Measurements from ENCODE around the gene C16orf87. TPM values are rescaled to one million over a fixed set of nuclear protein-coding genes. Genes with fewer than 3 reads are reported as not detected.

Gene C16orf87
- polyA plus RNA-seq, 2 of the 4 experiments (the other 2 are of a cell fraction) = 10.8 to 17.1 TPM

DNA sequence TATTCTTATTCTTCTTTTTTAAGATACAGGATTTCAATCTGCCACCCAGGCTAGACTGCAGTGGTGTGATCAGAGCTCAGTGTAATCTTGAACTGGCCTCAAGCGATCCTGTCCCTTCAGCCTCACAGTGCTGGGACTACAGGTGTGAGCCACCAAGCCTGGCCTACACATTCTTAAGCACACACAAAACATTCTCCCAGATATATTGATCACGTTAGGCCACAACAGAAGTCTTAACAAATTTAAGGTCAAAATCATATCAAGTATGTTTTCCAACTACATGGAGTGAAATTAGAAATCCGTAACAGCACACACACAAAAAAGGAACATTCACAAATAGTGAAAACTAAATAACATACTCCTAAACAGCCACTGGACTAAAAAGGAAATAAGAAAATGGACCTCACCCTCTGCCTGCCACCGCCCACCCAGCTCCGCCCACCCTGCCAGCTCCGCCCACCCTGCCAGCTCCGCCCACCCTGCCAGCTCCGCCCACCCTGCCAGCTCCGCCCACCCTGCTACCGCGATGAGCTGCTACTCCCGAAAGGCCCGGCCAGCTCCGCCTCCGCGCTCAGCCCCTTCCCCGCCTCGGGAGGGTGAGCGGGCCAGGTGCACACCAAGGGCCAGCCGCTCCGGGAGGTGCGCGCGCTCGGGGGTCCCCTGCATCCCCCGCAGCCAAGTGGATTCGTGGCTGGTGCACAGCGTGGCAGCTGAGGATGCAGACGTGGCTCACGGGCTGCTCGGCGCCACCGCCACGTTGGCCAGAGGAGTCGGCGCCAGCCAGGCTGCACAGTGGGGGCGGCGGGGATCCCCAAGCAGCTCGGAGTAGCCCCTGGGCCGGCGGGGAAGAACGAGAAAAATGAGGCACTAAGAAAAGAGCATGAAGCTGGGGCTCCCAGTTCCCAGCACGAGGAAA, 41.2 kb downstream of the C16orf87 start:
- TF ChIP-seq POLR2A (IDR thresholded peaks at IDR 0.05; ENCODE audit: low read length) (peak; percentile 78), CEBPB (IDR thresholded peaks at IDR 0.05) (no peak), RFX5 (IDR thresholded peaks at IDR 0.05) (no peak), ZFP36 (IDR thresholded peaks at IDR 0.05; ENCODE audit: borderline replicate concordance, partially characterized antibody) (no peak), SREBF2 (IDR thresholded peaks at IDR 0.05) (no peak), MAX (IDR thresholded peaks at IDR 0.05) (no peak; the same call in 1 of the 2 replicates), RNF2 (IDR thresholded peaks at IDR 0.05; ENCODE audit: borderline replicate concordance, low read depth) (no peak), HOXB5 (CRISPR knock-in tag; IDR thresholded peaks at IDR 0.05) (no peak), HDAC2 (IDR thresholded peaks at IDR 0.05) (no peak), JUNB (IDR thresholded peaks at IDR 0.05) (no peak), CHD2 (IDR thresholded peaks at IDR 0.05; ENCODE audit: low read length, partially characterized antibody) (peak; percentile 70), PHF8 (IDR thresholded peaks at IDR 0.05; ENCODE audit: borderline replicate concordance, low read depth) (peak; percentile 63; the same call in 1 of the 2 replicates), FOXS1 (CRISPR knock-in tag; IDR thresholded peaks at IDR 0.05) (no peak)
- TF ChIP-seq, protein P1, sequence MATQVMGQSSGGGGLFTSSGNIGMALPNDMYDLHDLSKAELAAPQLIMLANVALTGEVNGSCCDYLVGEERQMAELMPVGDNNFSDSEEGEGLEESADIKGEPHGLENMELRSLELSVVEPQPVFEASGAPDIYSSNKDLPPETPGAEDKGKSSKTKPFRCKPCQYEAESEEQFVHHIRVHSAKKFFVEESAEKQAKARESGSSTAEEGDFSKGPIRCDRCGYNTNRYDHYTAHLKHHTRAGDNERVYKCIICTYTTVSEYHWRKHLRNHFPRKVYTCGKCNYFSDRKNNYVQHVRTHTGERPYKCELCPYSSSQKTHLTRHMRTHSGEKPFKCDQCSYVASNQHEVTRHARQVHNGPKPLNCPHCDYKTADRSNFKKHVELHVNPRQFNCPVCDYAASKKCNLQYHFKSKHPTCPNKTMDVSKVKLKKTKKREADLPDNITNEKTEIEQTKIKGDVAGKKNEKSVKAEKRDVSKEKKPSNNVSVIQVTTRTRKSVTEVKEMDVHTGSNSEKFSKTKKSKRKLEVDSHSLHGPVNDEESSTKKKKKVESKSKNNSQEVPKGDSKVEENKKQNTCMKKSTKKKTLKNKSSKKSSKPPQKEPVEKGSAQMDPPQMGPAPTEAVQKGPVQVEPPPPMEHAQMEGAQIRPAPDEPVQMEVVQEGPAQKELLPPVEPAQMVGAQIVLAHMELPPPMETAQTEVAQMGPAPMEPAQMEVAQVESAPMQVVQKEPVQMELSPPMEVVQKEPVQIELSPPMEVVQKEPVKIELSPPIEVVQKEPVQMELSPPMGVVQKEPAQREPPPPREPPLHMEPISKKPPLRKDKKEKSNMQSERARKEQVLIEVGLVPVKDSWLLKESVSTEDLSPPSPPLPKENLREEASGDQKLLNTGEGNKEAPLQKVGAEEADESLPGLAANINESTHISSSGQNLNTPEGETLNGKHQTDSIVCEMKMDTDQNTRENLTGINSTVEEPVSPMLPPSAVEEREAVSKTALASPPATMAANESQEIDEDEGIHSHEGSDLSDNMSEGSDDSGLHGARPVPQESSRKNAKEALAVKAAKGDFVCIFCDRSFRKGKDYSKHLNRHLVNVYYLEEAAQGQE (IDR thresholded peaks at IDR 0.05) = peak; percentile 73
- Histone ChIP-seq H3K4me3 (peak overlapping the region; percentile 66), H3K4me1 (0 out of 3 replicates have a peak, but pooled peaks cover 3% of the 10 kb centered on the region), H3K9me3 (peaks cover 5% of the 10 kb centered on the region; the same call in 1 of the 3 replicates), H3K27ac (peak overlapping the region; percentile 71 to 89), H3K4me2 (peak overlapping the region; percentile 84)
- peak; percentile 98 for ATAC-seq
- WGBS (ENCODE audit: missing lambda C conversion rate) = 27% methylated on average over 18 of the region's 43 CpGs
- ChIA-PET POLR2A (interaction anchor here (0.5 to 1.3 kb wide), 11 partner anchors 9 to 241 kb away, joined by 3 to 13 read pairs (median 5); partner anchors contain the start of genes C16orf87 and GPT2), CTCF (interaction anchor here (1.0 to 1.2 kb wide), 3 partner anchors 11 to 116 kb away, joined by 3 to 8 read pairs (median 4); no protein-coding TSS in a partner anchor)
- no peak for FAIRE-seq
- peak; percentile 54 to 61 for DNase-seq (ENCODE audit: low read depth in 1 of 2, low spot score in 1 of 2)

DNA sequence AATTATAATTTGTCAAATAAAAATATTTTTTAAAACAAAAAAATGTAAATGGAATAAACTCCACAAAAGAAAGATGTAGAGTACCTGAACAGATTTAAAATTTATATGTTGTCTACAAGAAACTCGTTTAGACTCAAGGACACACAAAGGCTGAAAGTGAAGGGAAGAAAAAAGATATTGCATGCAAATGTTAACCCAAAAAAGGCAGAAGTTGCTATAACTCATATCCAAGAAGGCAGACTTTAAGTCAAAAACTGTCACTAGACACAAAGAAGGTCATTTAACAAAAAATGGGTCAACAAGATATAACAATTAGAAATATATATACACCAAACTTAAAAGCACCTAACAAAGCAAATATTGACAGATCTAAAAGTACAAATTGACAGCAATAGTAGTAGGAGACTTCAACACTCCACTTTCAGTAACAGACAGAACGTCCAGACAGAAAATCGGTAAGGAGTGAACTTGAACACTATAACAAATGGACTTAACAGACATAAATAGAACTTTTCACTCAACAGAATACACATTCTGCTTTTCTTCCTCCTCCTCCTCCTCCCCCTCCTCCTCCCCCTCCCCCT, 42.0 kb downstream of the C16orf87 start:
- FAIRE-seq (no peak), DNase-seq (ENCODE audit: low read depth in 1 of 2, low spot score in 1 of 2) (no peak), ATAC-seq (no peak)
- H3K4me2 ChIP-seq = peak overlapping the region; percentile 84
- 67% methylated on average over 3 of the region's 3 CpGs for WGBS (ENCODE audit: missing lambda C conversion rate)
- H3K4me1 ChIP-seq = 0 out of 3 replicates have a peak, but pooled peaks cover 3% of the 10 kb centered on the region
- H3K9me3 ChIP-seq = no peaks in the 10 kb centered on the region
- POLR2A ChIA-PET = no interaction called here
- CTCF ChIA-PET = interaction anchor here (1.2 kb wide), 1 partner anchor 116 kb away, joined by 8 read pairs; no protein-coding TSS in a partner anchor
- no peak overlapping the region for H3K27ac ChIP-seq
- H3K4me3 ChIP-seq = no peak overlapping the region
- TF ChIP-seq KDM1A (IDR thresholded peaks at IDR 0.05; ENCODE audit: low read depth) (no peak), HOXA7 (CRISPR knock-in tag; IDR thresholded peaks at IDR 0.05) (no peak), HOXB13 (CRISPR knock-in tag; IDR thresholded peaks at IDR 0.05; ENCODE audit: low read depth) (no peak), ESRRA (IDR thresholded peaks at IDR 0.05; ENCODE audit: borderline replicate concordance, low read length) (no peak), RFX5 (IDR thresholded peaks at IDR 0.05) (no peak), CTCF (IDR thresholded peaks at IDR 0.05) (no peak), MAFK (IDR thresholded peaks at IDR 0.05; ENCODE audit: partially characterized antibody) (no peak), ZC3H11A (IDR thresholded peaks at IDR 0.05) (no peak), MYC (IDR thresholded peaks at IDR 0.05; ENCODE audit: borderline replicate concordance, low read length) (no peak)
- TF ChIP-seq, protein P2, sequence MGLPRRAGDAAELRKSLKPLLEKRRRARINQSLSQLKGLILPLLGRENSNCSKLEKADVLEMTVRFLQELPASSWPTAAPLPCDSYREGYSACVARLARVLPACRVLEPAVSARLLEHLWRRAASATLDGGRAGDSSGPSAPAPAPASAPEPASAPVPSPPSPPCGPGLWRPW (IDR thresholded peaks at IDR 0.05) = no peak
- TF ChIP-seq, protein P3, sequence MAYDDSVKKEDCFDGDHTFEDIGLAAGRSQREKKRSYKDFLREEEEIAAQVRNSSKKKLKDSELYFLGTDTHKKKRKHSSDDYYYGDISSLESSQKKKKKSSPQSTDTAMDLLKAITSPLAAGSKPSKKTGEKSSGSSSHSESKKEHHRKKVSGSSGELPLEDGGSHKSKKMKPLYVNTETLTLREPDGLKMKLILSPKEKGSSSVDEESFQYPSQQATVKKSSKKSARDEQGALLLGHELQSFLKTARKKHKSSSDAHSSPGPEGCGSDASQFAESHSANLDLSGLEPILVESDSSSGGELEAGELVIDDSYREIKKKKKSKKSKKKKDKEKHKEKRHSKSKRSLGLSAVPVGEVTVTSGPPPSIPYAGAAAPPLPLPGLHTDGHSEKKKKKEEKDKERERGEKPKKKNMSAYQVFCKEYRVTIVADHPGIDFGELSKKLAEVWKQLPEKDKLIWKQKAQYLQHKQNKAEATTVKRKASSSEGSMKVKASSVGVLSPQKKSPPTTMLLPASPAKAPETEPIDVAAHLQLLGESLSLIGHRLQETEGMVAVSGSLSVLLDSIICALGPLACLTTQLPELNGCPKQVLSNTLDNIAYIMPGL (CRISPR knock-in tag; IDR thresholded peaks at IDR 0.05; ENCODE audit: borderline replicate concordance) = no peak
